Thyroid gland (tissue), 4 donors: ENCODE data around the gene OR2C1. TPM values are rescaled to one million over a fixed set of nuclear protein-coding genes. Genes with fewer than 3 reads are reported as not detected.
A peak's percentile ranks its signal among the peaks of the same experiment; 100 is the strongest.

Experiments used
- DNase-seq, 2 donors: peaks; one replicate each; pipeline ENCODE4 v3.0.0-alpha.2; 2019
- H3K27ac ChIP-seq, 3 donors: fragments of 200-600 bp; sonication (generic); 1 replicate in 2 of 3; 2 replicates in 1 of 3; pipeline ENCODE4 v1.5.1; 2016 to 2019; ENCODE audit warnings: mild to moderate bottlenecking in 1 of 3, moderate library complexity in 1 of 3
- H3K27me3 ChIP-seq: fragments of 200-600 bp; sonication (generic); one replicate; pipeline ENCODE4 v1.5.1; 2019
- H3K36me3 ChIP-seq, 2 donors: fragments of 200-600 bp; sonication (generic); one replicate each; pipeline ENCODE4 v1.5.1; 2016 to 2019
- H3K4me1 ChIP-seq, 2 donors: fragments of 200-600 bp; sonication (generic); one replicate each; pipeline ENCODE4 v1.5.1; 2017 to 2019
- H3K4me3 ChIP-seq, 3 donors: fragments of 200-600 bp; sonication (generic); replicated peaks in 1 of 3; 1 replicate in 2 of 3; 2 replicates in 1 of 3; pipeline ENCODE4 v1.5.1; 2016; ENCODE audit warnings: mild to moderate bottlenecking in 1 of 3
- H3K9me3 ChIP-seq: fragments of 200-600 bp; sonication (generic); one replicate; pipeline ENCODE4 v1.5.1; 2017
- POLR2A ChIP-seq, 2 donors: fragments of 450-650 bp; IDR thresholded peaks; one replicate each; pipeline ENCODE4 v1.6.1; 2017; ENCODE audit warnings: antibody characterized with exemption in 2 of 2, mild to moderate bottlenecking in 2 of 2, moderate library complexity in 1 of 2
- WGBS, 2 donors: methylation state at CpG; one replicate each; pipeline ENCODE4 v1.1.5; 2017; 5-methylcytosine and 5-hydroxymethylcytosine counted together
- intact Hi-C: fragments of 100-400 bp; cut with DNase I; formaldehyde crosslinking; loops from one replicate; pipeline ENCODE4 v1.15.1; 2023
- total RNA-seq, 4 donors: library from RNA; depleted of rRNA; stranded (reverse); fragments of >200 nt; gene quantifications; one replicate each; pipeline ENCODE4 v1.2.3, GENCODE V29; 2016
- TF ChIP-seq, protein P1 (sequence below), 6 experiments: fragments of 200-600 bp in 3 of 6; fragments of 450-650 bp in 3 of 6; sonication (generic) in 3 of 6; IDR thresholded peaks; one replicate each; pipeline ENCODE4 v1.5.1; 2016 to 2019; ENCODE audit warnings: antibody characterized with exemption in 6 of 6, mild to moderate bottlenecking in 2 of 6, inconsistent platforms in 1 of 6, moderate library complexity in 1 of 6

The OR2C1 gene
- total RNA-seq, 4 donors from 2014 or later: 0.68 to 2.0 (median 1.1) TPM; not detected in 1

DNA sequence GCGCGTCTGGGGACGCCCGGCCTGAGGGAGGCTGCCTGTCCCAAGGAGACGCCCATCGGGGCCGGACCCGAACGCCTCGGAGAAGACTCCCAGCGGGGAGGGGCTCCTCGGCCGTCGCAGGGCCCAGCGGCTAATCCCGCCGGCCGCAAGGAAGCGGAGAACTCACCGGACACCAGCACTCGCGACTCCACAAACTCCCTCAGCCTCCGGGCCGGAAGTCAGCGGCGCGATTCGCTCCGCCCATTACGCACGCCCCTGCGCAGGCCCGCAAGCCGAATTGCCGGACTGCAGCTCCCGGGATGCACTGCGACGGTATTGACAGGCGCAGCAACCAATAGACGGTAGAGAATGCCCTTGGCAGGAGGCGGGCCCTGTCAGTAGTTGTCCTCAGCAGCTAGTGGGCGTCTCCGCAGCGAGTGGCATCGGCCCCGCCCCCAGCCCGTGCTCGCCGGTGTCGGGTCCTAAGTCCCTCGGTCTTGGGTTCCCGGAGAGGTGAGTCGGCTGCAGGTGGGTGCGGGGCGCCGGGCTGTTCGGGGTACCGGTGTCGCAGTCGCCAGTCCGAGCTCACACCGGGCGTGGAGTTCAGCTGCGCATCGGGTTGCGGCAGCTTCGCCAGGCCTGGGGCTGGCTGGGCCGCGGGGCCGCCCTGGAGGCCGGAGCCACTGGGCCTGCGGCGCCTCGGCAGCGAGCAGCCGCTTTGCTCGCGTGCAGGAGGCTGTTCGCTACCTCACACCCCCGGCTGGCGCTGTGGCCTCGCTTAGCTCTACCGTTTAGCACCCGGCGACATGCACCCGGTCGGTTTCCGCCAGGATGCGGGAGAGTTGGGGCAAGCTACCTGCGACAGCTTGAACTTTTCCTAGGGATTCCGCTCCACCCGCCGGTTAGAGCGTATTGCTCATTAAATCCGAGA lies 45.3 kb downstream of the OR2C1 start, which contains the start of the genes ZNF174 and ZSCAN32:
TSS of gene ZNF174 (plus strand) at position 437 of the 910 bp plus-strand sequence. CDS start 790 bp downstream, outside the sequence.
TSS of gene ZSCAN32 (minus strand) at position 226 of the 910 bp plus-strand sequence. CDS start 3,447 bp downstream, outside the sequence.
- WGBS, 2 donors: 0 to 1% methylated on average over 28 to 38 of the region's 95 CpGs
- Histone ChIP-seq H3K27ac (peak within 1 kb of the TSS in 2 of 3 donors; percentile 73 to 76), H3K4me1 (peaks cover 12 to 18% of the 10 kb centered on the region in 2 donors), H3K36me3 (peaks cover 25 to 35% of the 10 kb centered on the region in 2 donors), H3K4me3 (peak within 1 kb of the TSS; percentile 68 to 78 (median 70)), H3K27me3 (no peaks in the 10 kb centered on the region), H3K9me3 (no peaks in the 10 kb centered on the region)
- peak; percentile 99 for DNase-seq
- intact Hi-C loops: no loop called here
- TF ChIP-seq, protein P1, sequence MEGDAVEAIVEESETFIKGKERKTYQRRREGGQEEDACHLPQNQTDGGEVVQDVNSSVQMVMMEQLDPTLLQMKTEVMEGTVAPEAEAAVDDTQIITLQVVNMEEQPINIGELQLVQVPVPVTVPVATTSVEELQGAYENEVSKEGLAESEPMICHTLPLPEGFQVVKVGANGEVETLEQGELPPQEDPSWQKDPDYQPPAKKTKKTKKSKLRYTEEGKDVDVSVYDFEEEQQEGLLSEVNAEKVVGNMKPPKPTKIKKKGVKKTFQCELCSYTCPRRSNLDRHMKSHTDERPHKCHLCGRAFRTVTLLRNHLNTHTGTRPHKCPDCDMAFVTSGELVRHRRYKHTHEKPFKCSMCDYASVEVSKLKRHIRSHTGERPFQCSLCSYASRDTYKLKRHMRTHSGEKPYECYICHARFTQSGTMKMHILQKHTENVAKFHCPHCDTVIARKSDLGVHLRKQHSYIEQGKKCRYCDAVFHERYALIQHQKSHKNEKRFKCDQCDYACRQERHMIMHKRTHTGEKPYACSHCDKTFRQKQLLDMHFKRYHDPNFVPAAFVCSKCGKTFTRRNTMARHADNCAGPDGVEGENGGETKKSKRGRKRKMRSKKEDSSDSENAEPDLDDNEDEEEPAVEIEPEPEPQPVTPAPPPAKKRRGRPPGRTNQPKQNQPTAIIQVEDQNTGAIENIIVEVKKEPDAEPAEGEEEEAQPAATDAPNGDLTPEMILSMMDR (IDR thresholded peaks at IDR 0.05): no peak
- peak in 1 of 2 donors; percentile 72 for TF ChIP-seq POLR2A (IDR thresholded peaks at IDR 0.05)

DNA sequence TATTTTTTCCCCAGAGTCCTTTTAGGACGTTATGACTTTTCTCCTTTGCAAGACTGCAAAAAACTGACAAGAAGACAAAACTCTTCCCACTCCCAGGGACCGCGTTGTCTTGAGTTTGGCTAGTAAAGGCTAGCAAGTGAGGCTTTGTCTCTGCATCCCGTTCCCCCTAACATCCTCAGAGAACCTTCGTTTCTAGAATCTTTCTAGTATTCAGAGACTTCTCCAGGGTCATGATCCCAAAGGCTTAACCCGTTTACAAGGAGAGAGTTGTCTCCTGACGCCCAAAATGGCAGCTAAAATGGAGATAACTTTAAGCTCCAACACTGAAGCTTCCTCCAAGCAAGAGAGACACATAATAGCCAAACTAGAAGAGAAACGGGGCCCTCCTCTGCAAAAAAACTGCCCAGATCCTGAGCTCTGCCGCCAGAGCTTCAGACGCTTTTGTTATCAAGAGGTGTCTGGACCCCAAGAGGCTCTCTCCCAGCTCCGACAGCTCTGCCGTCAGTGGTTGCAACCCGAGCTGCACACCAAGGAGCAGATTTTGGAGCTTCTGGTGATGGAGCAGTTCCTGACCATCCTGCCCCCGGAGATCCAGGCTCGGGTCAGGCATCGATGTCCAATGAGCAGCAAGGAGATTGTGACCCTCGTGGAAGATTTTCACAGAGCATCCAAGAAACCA lies 46.2 kb downstream of the OR2C1 start:
- TF ChIP-seq, protein P1 (IDR thresholded peaks at IDR 0.05): no peak
- TF ChIP-seq POLR2A (IDR thresholded peaks at IDR 0.05): no peak
- peaks cover 12 to 18% of the 10 kb centered on the region in 2 donors for H3K4me1 ChIP-seq
- intact Hi-C loops: no loop called here
- WGBS, 2 donors: 28 to 29% methylated on average over 15 to 17 of the region's 17 CpGs
- H3K27ac ChIP-seq: peak overlapping the region in 2 of 3 donors; percentile 44 to 63
- no peaks in the 10 kb centered on the region for H3K27me3 ChIP-seq
- H3K4me3 ChIP-seq: peak overlapping the region; percentile 20 to 78 (median 70)
- H3K9me3 ChIP-seq: no peaks in the 10 kb centered on the region
- peaks cover 28 to 32% of the 10 kb centered on the region in 2 donors for H3K36me3 ChIP-seq
- no peak for DNase-seq

Other genes starting within 250 kb of the OR2C1 start
- 10 to 100 TPM; 18.5 to 28.9 (median 19.6) TPM for gene ZNF205, start 243.3 kb upstream of the OR2C1 start, total RNA-seq
- 10 to 100 TPM in 1 of 4 donors, 1 to 10 TPM in 3; 5.2 to 10.2 (median 8.7) TPM for gene ZNF213, start 220.9 kb upstream of the OR2C1 start, total RNA-seq
- not detected for gene OR1F1, start 167.7 kb upstream of the OR2C1 start, total RNA-seq
- 10 to 100 TPM in 2 of 4 donors, 1 to 10 TPM in 2; 6.4 to 10.8 (median 9.4) TPM for gene ZNF200, start 120.7 kb upstream of the OR2C1 start, total RNA-seq
- gene MEFV, start 99.3 kb upstream of the OR2C1 start, total RNA-seq: 1 to 10 TPM in 1 of 4 donors, under 1 TPM in 3; 0.22 to 2.2 (median 0.54) TPM
- gene ZNF263, start 72.4 kb upstream of the OR2C1 start, total RNA-seq: 10 to 100 TPM; 44.6 to 62.2 (median 60.6) TPM
- gene TIGD7, start 50.5 kb upstream of the OR2C1 start, total RNA-seq: 10 to 100 TPM in 3 of 4 donors, 1 to 10 TPM in 1; 8.6 to 16.2 (median 12.7) TPM
- gene ZNF75A, start 50.4 kb upstream of the OR2C1 start, total RNA-seq: 10 to 100 TPM; 36.5 to 61.5 (median 45.7) TPM
- gene ZSCAN32, start 45.1 kb downstream of the OR2C1 start, total RNA-seq: 10 to 100 TPM; 12.0 to 20.2 (median 15.4) TPM
- 10 to 100 TPM; 12.1 to 16.7 (median 16.1) TPM for gene ZNF174, start 45.3 kb downstream of the OR2C1 start, total RNA-seq
- gene ZNF597, start 87.6 kb downstream of the OR2C1 start, total RNA-seq: 1 to 10 TPM; 2.7 to 6.8 (median 4.3) TPM
- gene NAA60, start 87.8 kb downstream of the OR2C1 start, total RNA-seq: 10 to 100 TPM; 22.7 to 42.2 (median 31.0) TPM
- not detected for gene C16orf90, start 139.6 kb downstream of the OR2C1 start, total RNA-seq
- gene CLUAP1, start 145.1 kb downstream of the OR2C1 start, total RNA-seq: 10 to 100 TPM; 24.6 to 31.6 (median 29.4) TPM
- 1 to 10 TPM; 1.3 to 4.7 (median 1.4) TPM for gene NLRC3, start 221.5 kb downstream of the OR2C1 start, total RNA-seq